Mesenchymal stem cell (in vitro differentiated cells and primary cell): Measurements from ENCODE around the gene LACTB.

Experiments
- DNase-seq: peaks from one replicate; pipeline ENCODE4 v3.0.0-alpha.2; 2013
- H2AFZ ChIP-seq: one replicate; pipeline ENCODE4 v1.6.1; 2013; ENCODE audit warnings: low read depth, mild to moderate bottlenecking, control low read depth, inconsistent platforms, low read length, moderate library complexity
- H2AK5ac ChIP-seq: 2 replicates; pipeline ENCODE4 v1.6.1; 2013; ENCODE audit warnings: low read length, moderate library complexity, mild to moderate bottlenecking, inconsistent platforms; ENCODE audit not compliant: severe bottlenecking
- H2BK120ac ChIP-seq: one replicate; pipeline ENCODE4 v1.6.1; 2013; ENCODE audit warnings: low read depth, mild to moderate bottlenecking, inconsistent platforms, low read length, moderate library complexity
- H2BK12ac ChIP-seq, 2 experiments: one replicate each; pipeline ENCODE4 v1.6.1; 2013; ENCODE audit warnings: inconsistent platforms in 2 of 2, low read length in 2 of 2, mild to moderate bottlenecking in 2 of 2, moderate library complexity in 2 of 2, control low read depth in 1 of 2
- H2BK15ac ChIP-seq: one replicate; pipeline ENCODE4 v1.6.1; 2013; ENCODE audit warnings: mild to moderate bottlenecking, low read depth, inconsistent platforms; ENCODE audit not compliant: poor library complexity, severe bottlenecking
- H2BK5ac ChIP-seq: 2 replicates; pipeline ENCODE4 v1.6.1; 2013; ENCODE audit warnings: low read depth, mild to moderate bottlenecking, low read length, control low read depth, inconsistent platforms; ENCODE audit not compliant: poor library complexity, severe bottlenecking
- H3K14ac ChIP-seq, 2 experiments: one replicate each; pipeline ENCODE4 v1.6.1; 2013; ENCODE audit warnings: inconsistent platforms in 2 of 2, low read length in 2 of 2, control low read depth in 1 of 2, mild to moderate bottlenecking in 1 of 2, moderate library complexity in 1 of 2
- H3K18ac ChIP-seq, 2 experiments: one replicate each; pipeline ENCODE4 v1.6.1; 2013; ENCODE audit warnings: inconsistent platforms in 2 of 2, low read length in 2 of 2, control low read depth in 1 of 2, low read depth in 1 of 2, mild to moderate bottlenecking in 1 of 2
- H3K23ac ChIP-seq, 2 experiments: one replicate each; pipeline ENCODE4 v1.6.1; 2013; ENCODE audit warnings: inconsistent platforms in 2 of 2, low read length in 2 of 2, mild to moderate bottlenecking in 2 of 2, moderate library complexity in 2 of 2, control low read depth in 1 of 2
- H3K27ac ChIP-seq: 2 replicates; pipeline ENCODE4 v1.5.1; 2013; ENCODE audit warnings: mild to moderate bottlenecking, moderate library complexity, low read length, control low read depth, inconsistent platforms; ENCODE audit not compliant: poor library complexity, severe bottlenecking
- H3K27me3 ChIP-seq, 2 experiments: 2 replicates each; pipeline versions ENCODE4 v1.6.1 to v1.7.0; 2013; ENCODE audit warnings: low read length in 2 of 2, mild to moderate bottlenecking in 2 of 2, moderate library complexity in 2 of 2, control low read depth in 1 of 2, inconsistent platforms in 1 of 2; ENCODE audit not compliant: control insufficient read depth in 1 of 2, insufficient read depth in 1 of 2
- H3K36me3 ChIP-seq, 2 experiments: 2 replicates each; pipeline versions ENCODE4 v1.6.1 to v1.7.0; 2013; ENCODE audit warnings: low read length in 2 of 2, control low read depth in 1 of 2, inconsistent platforms in 1 of 2, low read depth in 1 of 2, mild to moderate bottlenecking in 1 of 2; ENCODE audit not compliant: insufficient read depth in 2 of 2, control insufficient read depth in 1 of 2
- H3K4ac ChIP-seq, 2 experiments: one replicate each; pipeline ENCODE4 v1.6.1; 2013; ENCODE audit warnings: inconsistent platforms in 2 of 2, low read length in 2 of 2, mild to moderate bottlenecking in 2 of 2, moderate library complexity in 2 of 2, control low read depth in 1 of 2, low read depth in 1 of 2
- H3K4me1 ChIP-seq: 2 replicates; pipeline ENCODE4 v1.6.1; 2013; ENCODE audit warnings: low read depth, low read length, control low read depth; ENCODE audit not compliant: control insufficient read depth, insufficient read depth
- H3K4me2 ChIP-seq: 2 replicates; pipeline ENCODE4 v1.6.1; 2013; ENCODE audit warnings: low read length, mild to moderate bottlenecking, inconsistent platforms; ENCODE audit not compliant: poor library complexity, severe bottlenecking
- H3K4me3 ChIP-seq, 2 experiments: 2 replicates each; pipeline versions ENCODE4 v1.5.1 to v1.7.0; 2013; ENCODE audit warnings: low read length in 2 of 2, mild to moderate bottlenecking in 2 of 2, control low read depth in 1 of 2, low read depth in 1 of 2; ENCODE audit not compliant: insufficient read depth in 1 of 2
- H3K79me1 ChIP-seq: replicated peaks from 2 replicates; pipeline ENCODE4 v1.6.1; 2013; ENCODE audit warnings: mild to moderate bottlenecking, control low read depth, low read length, inconsistent platforms; ENCODE audit not compliant: poor library complexity, severe bottlenecking
- H3K9ac ChIP-seq: 2 replicates; pipeline ENCODE4 v1.7.0; 2013; ENCODE audit warnings: mild to moderate bottlenecking, low read length, moderate library complexity
- H3K9me3 ChIP-seq: 2 replicates; pipeline ENCODE4 v1.7.0; 2013; ENCODE audit warnings: mild to moderate bottlenecking, low read length; ENCODE audit not compliant: control insufficient read depth
- H4K8ac ChIP-seq: one replicate; pipeline ENCODE4 v1.6.1; 2013; ENCODE audit warnings: inconsistent platforms, mild to moderate bottlenecking, low read length, moderate library complexity
- H4K91ac ChIP-seq: one replicate; pipeline ENCODE4 v1.6.1; 2013; ENCODE audit warnings: mild to moderate bottlenecking, low read length, inconsistent platforms
- WGBS: methylation state at CpG from one replicate; pipeline ENCODE4 v1.1.7; 2013; ENCODE audit warnings: mixed read lengths; 5-methylcytosine and 5-hydroxymethylcytosine counted together

LACTB gene

DNA sequence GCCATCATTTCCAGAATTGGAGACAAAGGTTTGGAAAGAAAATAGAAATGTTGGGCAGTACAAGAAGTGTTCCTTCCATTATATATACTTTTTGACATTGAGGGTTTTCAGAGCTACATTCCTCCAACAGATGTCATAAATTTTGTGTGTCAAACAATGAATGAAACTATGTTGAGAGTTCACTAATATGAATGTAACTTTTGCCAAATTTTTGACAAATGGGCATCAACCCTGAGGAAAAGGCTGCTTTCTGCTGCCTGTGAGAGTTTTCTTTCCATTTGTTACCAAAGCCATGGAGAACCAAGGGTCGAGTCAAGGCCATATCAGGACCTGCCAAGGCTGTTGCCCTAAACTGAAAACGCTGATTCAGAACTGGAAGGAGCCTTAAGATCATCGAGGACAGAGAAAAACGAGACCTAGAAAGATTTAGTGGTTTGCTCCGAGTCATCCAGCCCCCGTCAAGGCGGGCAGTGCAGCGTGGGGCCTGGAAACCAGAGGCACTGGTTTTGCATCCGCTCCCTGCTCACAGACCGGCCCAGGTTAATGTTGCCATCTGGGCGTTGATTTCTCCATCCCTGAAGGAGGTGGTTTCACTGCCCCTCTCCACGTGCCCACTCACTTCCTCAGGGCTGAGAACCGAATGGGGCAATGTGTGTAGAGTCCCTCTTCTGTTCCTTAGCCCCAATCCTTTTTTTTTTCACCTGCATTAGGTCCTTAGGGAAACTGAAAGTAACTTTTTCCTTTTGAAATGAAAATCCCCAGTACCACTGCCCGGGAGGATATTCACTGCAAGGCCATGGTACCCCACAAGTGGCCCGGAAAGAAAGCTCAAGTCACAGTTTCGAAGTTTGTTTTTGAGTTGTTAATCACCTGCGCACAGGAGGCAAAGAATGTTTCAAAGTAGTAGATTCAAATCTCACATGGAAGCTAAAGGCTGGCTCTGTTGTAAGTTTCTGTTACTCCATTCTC lies 46.4 kb upstream of the LACTB start:
- H3K27me3 ChIP-seq = no peaks in the 10 kb centered on the region
- H3K9ac ChIP-seq = peak overlapping the region; percentile 30
- peak overlapping the region in 1 of 2 experiments; percentile 74 for H3K4ac ChIP-seq
- peak overlapping the region in 1 of 2 experiments; percentile 70 for H2BK12ac ChIP-seq
- H3K36me3 ChIP-seq = peaks cover 9 to 26% of the 10 kb centered on the region in 2 experiments
- WGBS = 58% methylated on average over 17 of the region's 17 CpGs
- H3K79me1 ChIP-seq = no peaks in the 10 kb centered on the region
- H3K23ac ChIP-seq = no peak overlapping the region
- no peak overlapping the region for H2BK5ac ChIP-seq
- peak overlapping the region in 1 of 2 experiments; percentile 58 for H3K4me3 ChIP-seq
- H3K9me3 ChIP-seq = no peaks in the 10 kb centered on the region
- H4K8ac ChIP-seq = peak overlapping the region; percentile 83
- peak; percentile 59 for DNase-seq
- peak overlapping the region; percentile 33 for H3K27ac ChIP-seq
- peak overlapping the region in 1 of 2 experiments; percentile 58 for H3K14ac ChIP-seq
- peak overlapping the region; percentile 39 for H2BK120ac ChIP-seq
- H4K91ac ChIP-seq = peak overlapping the region; percentile 21
- H3K4me1 ChIP-seq = peaks cover 8% of the 10 kb centered on the region
- no peak overlapping the region for H2BK15ac ChIP-seq
- no peak overlapping the region for H3K4me2 ChIP-seq
- H3K18ac ChIP-seq = peak overlapping the region; percentile 33 to 82
- H2AFZ ChIP-seq = no peak overlapping the region
- H2AK5ac ChIP-seq = no peak overlapping the region

DNA sequence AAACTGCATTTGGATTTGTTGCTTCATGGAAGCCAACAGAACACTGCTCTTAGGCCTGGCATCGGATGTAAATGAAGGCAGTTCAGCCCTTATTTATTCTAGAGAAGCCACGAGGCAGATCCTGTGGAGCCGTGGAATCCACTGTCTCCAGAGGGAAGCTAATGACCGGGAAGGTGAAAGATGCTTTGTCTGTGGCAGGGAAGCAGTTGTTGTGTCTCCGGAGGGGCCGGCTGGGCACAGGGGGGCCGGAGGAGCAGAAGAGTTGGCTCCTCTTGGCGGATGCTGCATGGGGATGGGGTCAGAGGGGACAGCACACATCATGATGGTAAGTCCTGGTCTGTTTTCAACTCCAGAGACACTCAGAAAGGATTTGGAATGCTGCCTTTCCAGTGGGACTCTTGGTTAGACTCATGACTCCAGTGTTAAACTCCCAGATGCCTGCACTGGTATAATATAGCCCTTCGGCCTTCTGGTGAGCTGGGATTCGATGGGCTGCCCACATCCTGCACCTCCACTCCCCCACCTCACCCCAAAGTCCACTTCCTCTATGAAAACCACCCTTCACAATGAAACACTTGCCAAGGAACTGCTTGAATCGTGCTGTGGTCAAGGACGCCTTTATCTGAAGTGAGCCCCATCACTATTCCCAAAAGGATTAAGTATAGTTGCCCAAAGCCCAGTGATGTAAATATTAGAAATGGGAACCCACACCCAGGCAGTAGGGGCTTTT lies 45.5 kb upstream of the LACTB start:
- H4K91ac ChIP-seq = peak overlapping the region; percentile 21
- peak overlapping the region; percentile 19 to 79 for H3K4ac ChIP-seq
- H2BK5ac ChIP-seq = no peak overlapping the region
- H2BK15ac ChIP-seq = peak overlapping the region; percentile 71
- no peak overlapping the region for H3K23ac ChIP-seq
- H4K8ac ChIP-seq = no peak overlapping the region
- peaks cover 8% of the 10 kb centered on the region for H3K4me1 ChIP-seq
- peak overlapping the region in 1 of 2 experiments; percentile 14 for H3K18ac ChIP-seq
- H3K9ac ChIP-seq = peak overlapping the region; percentile 30
- peak overlapping the region in 1 of 2 experiments; percentile 82 for H3K14ac ChIP-seq
- peaks cover 4 to 17% of the 10 kb centered on the region in 2 experiments for H3K36me3 ChIP-seq
- no peaks in the 10 kb centered on the region for H3K79me1 ChIP-seq
- H2AK5ac ChIP-seq = peak overlapping the region; percentile 29
- no peak overlapping the region for H3K27ac ChIP-seq
- WGBS = 79% methylated on average over 12 of the region's 12 CpGs
- H3K4me3 ChIP-seq = no peak overlapping the region
- H3K9me3 ChIP-seq = no peaks in the 10 kb centered on the region
- peak overlapping the region; percentile 18 to 70 for H2BK12ac ChIP-seq
- H3K4me2 ChIP-seq = no peak overlapping the region
- DNase-seq = no peak
- H3K27me3 ChIP-seq = no peaks in the 10 kb centered on the region
- H2AFZ ChIP-seq = no peak overlapping the region
- H2BK120ac ChIP-seq = peak overlapping the region; percentile 39

DNA sequence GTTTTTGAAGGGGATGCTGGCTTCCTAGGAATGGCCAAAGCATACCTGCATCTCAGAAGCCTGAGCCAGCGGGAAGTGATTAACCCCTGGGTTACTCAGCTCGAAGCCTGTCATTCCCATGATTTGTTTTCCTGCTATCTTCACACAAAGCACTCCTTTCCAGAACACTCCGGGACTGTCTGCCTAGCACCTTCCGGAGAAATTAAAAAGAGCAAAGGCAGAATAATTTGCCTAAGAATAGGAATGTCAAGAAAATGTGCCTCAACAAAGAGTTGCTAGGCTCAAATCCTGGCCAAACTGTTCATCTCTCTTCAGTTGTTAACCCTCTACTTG lies 45.0 kb upstream of the LACTB start:
- no peak overlapping the region for H3K4me3 ChIP-seq
- H3K4me2 ChIP-seq = no peak overlapping the region
- DNase-seq = no peak
- H3K4me1 ChIP-seq = peaks cover 8% of the 10 kb centered on the region
- H3K27ac ChIP-seq = no peak overlapping the region
- no peaks in the 10 kb centered on the region for H3K27me3 ChIP-seq
- no peak overlapping the region for H2BK5ac ChIP-seq
- H2BK15ac ChIP-seq = no peak overlapping the region
- H3K36me3 ChIP-seq = peaks cover 3 to 12% of the 10 kb centered on the region in 2 experiments
- no peak overlapping the region for H4K91ac ChIP-seq
- 44% methylated on average over 4 of the region's 4 CpGs for WGBS
- H2AK5ac ChIP-seq = peak overlapping the region; percentile 15
- no peak overlapping the region for H3K9ac ChIP-seq
- H2AFZ ChIP-seq = no peak overlapping the region
- H2BK120ac ChIP-seq = no peak overlapping the region
- H3K23ac ChIP-seq = no peak overlapping the region
- H3K14ac ChIP-seq = no peak overlapping the region
- no peak overlapping the region for H3K4ac ChIP-seq
- no peaks in the 10 kb centered on the region for H3K79me1 ChIP-seq
- no peak overlapping the region for H2BK12ac ChIP-seq
- H3K9me3 ChIP-seq = no peaks in the 10 kb centered on the region
- no peak overlapping the region for H4K8ac ChIP-seq
- no peak overlapping the region for H3K18ac ChIP-seq

DNA sequence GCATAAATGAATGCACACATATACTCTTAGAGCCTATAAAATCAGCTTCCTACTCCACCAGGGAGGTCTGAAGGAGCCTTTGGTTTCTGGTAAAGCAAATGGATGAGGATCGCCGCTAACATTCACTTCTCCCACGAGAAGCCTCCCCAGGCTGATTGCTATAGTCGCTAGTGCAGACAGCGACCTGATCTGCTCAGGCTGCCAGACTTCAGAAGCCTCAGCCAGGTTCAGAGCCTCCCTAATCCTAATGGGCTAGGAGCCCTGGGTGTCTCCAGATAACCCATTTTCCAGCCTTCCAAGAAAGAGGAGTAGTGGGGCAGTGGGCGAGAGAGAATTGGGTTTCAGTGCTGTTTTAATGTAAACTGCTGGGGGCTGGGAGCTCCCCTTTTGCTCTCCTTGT lies 43.7 kb upstream of the LACTB start:
- H3K4me1 ChIP-seq = peaks cover 8% of the 10 kb centered on the region
- no peaks in the 10 kb centered on the region for H3K9me3 ChIP-seq
- no peaks in the 10 kb centered on the region for H3K27me3 ChIP-seq
- H2BK120ac ChIP-seq = no peak overlapping the region
- H3K14ac ChIP-seq = no peak overlapping the region
- DNase-seq = no peak
- H3K36me3 ChIP-seq = no peaks in the 10 kb centered on the region
- no peak overlapping the region for H2AK5ac ChIP-seq
- H3K79me1 ChIP-seq = no peaks in the 10 kb centered on the region
- no peak overlapping the region for H2AFZ ChIP-seq
- WGBS = 27% methylated on average over 5 of the region's 6 CpGs
- H2BK5ac ChIP-seq = no peak overlapping the region
- H4K8ac ChIP-seq = no peak overlapping the region
- no peak overlapping the region for H3K23ac ChIP-seq
- no peak overlapping the region for H2BK15ac ChIP-seq
- no peak overlapping the region for H3K27ac ChIP-seq
- H3K9ac ChIP-seq = no peak overlapping the region
- no peak overlapping the region for H4K91ac ChIP-seq
- no peak overlapping the region for H3K4me3 ChIP-seq
- H3K4ac ChIP-seq = no peak overlapping the region
- H3K18ac ChIP-seq = no peak overlapping the region
- H2BK12ac ChIP-seq = no peak overlapping the region
- no peak overlapping the region for H3K4me2 ChIP-seq
